ENCODE data around the gene TBXA2R. TPM values are rescaled to one million over a fixed set of nuclear protein-coding genes. Genes with fewer than 3 reads are reported as not detected.

The TBXA2R gene
- total and polyA plus RNA-seq, 2 of the 4 experiments (the other 2 are of a cell fraction): 0.36 to 2.3 TPM

DNA sequence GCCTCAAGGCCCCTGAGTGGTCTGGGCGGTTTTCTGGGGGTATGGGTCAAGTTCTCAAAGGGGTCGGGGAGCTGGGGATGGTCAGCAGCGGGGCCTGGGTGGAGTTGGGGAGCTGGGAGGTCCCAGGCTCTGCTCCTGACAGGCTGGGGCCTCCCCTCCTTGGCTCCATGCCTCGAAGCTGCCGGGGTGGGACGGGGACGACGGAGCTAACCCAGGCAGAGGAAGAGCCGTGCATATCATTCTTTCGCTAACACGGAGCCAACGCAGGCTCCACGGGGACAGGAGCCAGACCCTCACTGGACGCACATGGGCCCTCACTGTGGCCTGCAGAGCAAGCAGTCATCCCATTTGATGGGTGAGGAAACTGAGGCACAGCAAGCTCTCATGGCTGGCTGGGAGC lies 45.7 kb upstream of the TBXA2R start:
- Histone ChIP-seq H3K14ac (replicated peaks; ENCODE audit: low read depth, low read length) (no peak overlapping the region), H4K8ac (ENCODE audit: low read depth in 2 of 2, low read length in 2 of 2) (no peak overlapping the region), H3K36me3 (ENCODE audit: control insufficient read depth, insufficient read depth, low read length) (peaks cover 48% of the 10 kb centered on the region), H3K9me1 (ENCODE audit: insufficient read depth, low read length) (peaks cover 3% of the 10 kb centered on the region; the same call in 1 of the 2 replicates), H2BK20ac (ENCODE audit: low read depth, low read length) (no peak overlapping the region), H4K5ac (ENCODE audit: low read depth, low read length) (no peak overlapping the region), H4K20me1 (ENCODE audit: insufficient read depth, low read length) (no peaks in the 10 kb centered on the region), H3K4me1 (ENCODE audit: control insufficient read depth, insufficient read depth, low read length) (peaks cover 3% of the 10 kb centered on the region), H2BK5ac (ENCODE audit: low read depth, low read length, poor library complexity, severe bottlenecking) (no peak overlapping the region), H3K27me3 (ENCODE audit: control insufficient read depth, insufficient read depth, low read length) (no peaks in the 10 kb centered on the region), H3K9ac (ENCODE audit: low read depth, low read length) (no peak overlapping the region), H2AK9ac (replicated peaks; ENCODE audit: low read depth, low read length, poor library complexity) (no peak overlapping the region), H3K9me3 (ENCODE audit: control insufficient read depth, insufficient read depth, low read length) (no peaks in the 10 kb centered on the region), H2AK5ac (ENCODE audit: low read depth, low read length) (no peak overlapping the region), H3K18ac (ENCODE audit: low read depth, low read length) (no peak overlapping the region), H3K4me3 (ENCODE audit: insufficient read depth, low read depth, low read length) (no peak overlapping the region), H3K23ac (ENCODE audit: low read depth, low read length) (no peak overlapping the region), H2BK120ac (ENCODE audit: low read depth, low read length) (no peak overlapping the region), H2BK15ac (ENCODE audit: low read depth, low read length) (no peak overlapping the region), H2AFZ (replicated peaks; ENCODE audit: low read length, poor library complexity) (no peak overlapping the region), H3K27ac (ENCODE audit: insufficient read depth, low read length) (no peak overlapping the region), H3K56ac (ENCODE audit: extremely low read depth, insufficient read depth, low read length) (no peak overlapping the region), H4K91ac (ENCODE audit: insufficient read depth, low read depth, low read length) (no peak overlapping the region), H3K4ac (ENCODE audit: low read depth, low read length) (no peak overlapping the region), H3K79me1 (ENCODE audit: low read depth in 1 of 2, low read length in 2 of 2) (peaks cover 6 to 16% of the 10 kb centered on the region in 2 experiments), H3K4me2 (ENCODE audit: low read depth, low read length) (no peak overlapping the region)
- POLR2A ChIA-PET (ENCODE audit: unreplicated experiment): no interaction called here
- WGBS, 2 experiments (ENCODE audit: extremely low coverage in 2 of 2, insufficient read length in 1 of 2): no CpG with 5 or more reads among the region's 14 CpGs
- TF ChIP-seq RFX5 (IDR thresholded peaks at IDR 0.05; ENCODE audit: low read depth, low read length) (no peak), MAFK (IDR thresholded peaks at IDR 0.05; ENCODE audit: low read depth, low read length) (no peak), RAD21 (IDR thresholded peaks at IDR 0.05; ENCODE audit: low read length) (no peak), NFE2L2 (IDR thresholded peaks at IDR 0.05; ENCODE audit: low read depth, low read length) (no peak), BHLHE40 (IDR thresholded peaks at IDR 0.05; ENCODE audit: low read depth, low read length) (no peak), USF2 (IDR thresholded peaks at IDR 0.05; ENCODE audit: low read depth, low read length) (no peak), SMC3 (IDR thresholded peaks at IDR 0.05; ENCODE audit: low read depth, low read length) (no peak), POLR2A (IDR thresholded peaks at IDR 0.05; ENCODE audit: low read depth, low read length) (no peak), RCOR1 (IDR thresholded peaks at IDR 0.05; ENCODE audit: insufficient replicate concordance, low read length) (no peak), MXI1 (IDR thresholded peaks at IDR 0.05; ENCODE audit: borderline replicate concordance, low read depth, low read length) (no peak), MAZ (IDR thresholded peaks at IDR 0.05; ENCODE audit: borderline replicate concordance, low read depth, low read length) (no peak)
- TF ChIP-seq, protein P1, sequence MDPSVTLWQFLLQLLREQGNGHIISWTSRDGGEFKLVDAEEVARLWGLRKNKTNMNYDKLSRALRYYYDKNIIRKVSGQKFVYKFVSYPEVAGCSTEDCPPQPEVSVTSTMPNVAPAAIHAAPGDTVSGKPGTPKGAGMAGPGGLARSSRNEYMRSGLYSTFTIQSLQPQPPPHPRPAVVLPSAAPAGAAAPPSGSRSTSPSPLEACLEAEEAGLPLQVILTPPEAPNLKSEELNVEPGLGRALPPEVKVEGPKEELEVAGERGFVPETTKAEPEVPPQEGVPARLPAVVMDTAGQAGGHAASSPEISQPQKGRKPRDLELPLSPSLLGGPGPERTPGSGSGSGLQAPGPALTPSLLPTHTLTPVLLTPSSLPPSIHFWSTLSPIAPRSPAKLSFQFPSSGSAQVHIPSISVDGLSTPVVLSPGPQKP (IDR thresholded peaks at IDR 0.05; ENCODE audit: borderline replicate concordance, low read depth, low read length): no peak
- CTCF ChIA-PET: no interaction called here
- no TSS peak for BruUV-seq (replicated peaks)
- dilution Hi-C loops (cut with HindIII; ENCODE audit: low sequenced_read_pairs, unreplicated experiment): no loop called here
- intact Hi-C loops (cut with micrococcal nuclease): no loop called here
- in situ Hi-C loops (cut with MboI; ENCODE audit: low sequenced_read_pairs): no loop called here
- ATAC-seq (ENCODE audit: low read depth) (no peak), DNase-seq (no peak)
